ENCODE measurements around the gene ORM2. TPM values are rescaled to one million over a fixed set of nuclear protein-coding genes. Genes with fewer than 3 reads are reported as not detected.

The ORM2 gene
- total and polyA plus RNA-seq, 2 of the 13 experiments (the other 11 are each of a cell fraction or from before 2014, with no cell fraction given): 565 to 824 TPM

DNA sequence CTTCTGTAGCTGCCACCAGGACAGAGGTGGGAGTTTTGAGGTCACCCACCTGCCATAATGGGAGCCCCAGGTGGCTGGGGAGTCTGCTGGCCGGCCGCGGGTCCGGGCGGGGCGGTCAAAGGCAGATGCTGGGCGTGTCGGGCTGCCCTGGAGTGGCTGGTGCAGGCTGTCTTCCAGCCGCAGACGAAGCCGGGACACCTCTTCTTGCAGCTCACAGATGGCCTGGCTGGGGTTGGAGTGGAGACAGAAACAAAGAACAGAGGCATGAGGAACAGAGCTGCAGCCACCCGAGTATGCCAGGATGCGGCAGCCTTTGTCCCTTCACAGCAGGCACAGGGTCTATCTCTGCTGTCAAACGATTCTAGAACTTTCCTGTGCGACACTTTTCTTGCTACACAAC lies 18.0 kb downstream of the ORM2 start:
- ATAC-seq (no peak), DNase-seq (ENCODE audit: low spot score) (no peak), FAIRE-seq (no peak)
- H3K9ac ChIP-seq (ENCODE audit: insufficient read depth, low read depth, low read length): no peak overlapping the region
- in situ Hi-C loops (cut with HindIII; ENCODE audit: extremely low pct_ligation_motif_present, low pct_unique_long_range_greater_than_20kb) (no loop called here), intact Hi-C loops (cut with micrococcal nuclease; ENCODE audit: unreplicated experiment) (no loop called here)
- no peaks in the 10 kb centered on the region for H4K20me1 ChIP-seq (ENCODE audit: insufficient read depth, low read length)
- WGBS (ENCODE audit: low lambda C conversion rate): 96% methylated on average over 15 of the region's 15 CpGs
- ChIA-PET POLR2A (no interaction called here), CTCF (ENCODE audit: low intra/inter-chr PET ratio, low total read pairs) (no interaction called here)
- BruUV-seq (replicated peaks): no TSS peak
- H3K27ac ChIP-seq (ENCODE audit: extremely low read length, insufficient read depth, low read length): no peak overlapping the region
- peaks cover 12 to 24% of the 10 kb centered on the region in 2 experiments; a peak in 4 of 5 replicates for H3K36me3 ChIP-seq (replicated peaks in 1 of 2; ENCODE audit: control insufficient read depth in 1 of 2, insufficient read depth in 2 of 2, low read length in 2 of 2)
- no peak overlapping the region for H2AFZ ChIP-seq (ENCODE audit: low read length)
- TF ChIP-seq, protein P1, sequence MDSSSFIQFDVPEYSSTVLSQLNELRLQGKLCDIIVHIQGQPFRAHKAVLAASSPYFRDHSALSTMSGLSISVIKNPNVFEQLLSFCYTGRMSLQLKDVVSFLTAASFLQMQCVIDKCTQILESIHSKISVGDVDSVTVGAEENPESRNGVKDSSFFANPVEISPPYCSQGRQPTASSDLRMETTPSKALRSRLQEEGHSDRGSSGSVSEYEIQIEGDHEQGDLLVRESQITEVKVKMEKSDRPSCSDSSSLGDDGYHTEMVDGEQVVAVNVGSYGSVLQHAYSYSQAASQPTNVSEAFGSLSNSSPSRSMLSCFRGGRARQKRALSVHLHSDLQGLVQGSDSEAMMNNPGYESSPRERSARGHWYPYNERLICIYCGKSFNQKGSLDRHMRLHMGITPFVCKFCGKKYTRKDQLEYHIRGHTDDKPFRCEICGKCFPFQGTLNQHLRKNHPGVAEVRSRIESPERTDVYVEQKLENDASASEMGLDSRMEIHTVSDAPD (CRISPR knock-in tag; IDR thresholded peaks at IDR 0.05): no peak
- TF ChIP-seq, protein P2, sequence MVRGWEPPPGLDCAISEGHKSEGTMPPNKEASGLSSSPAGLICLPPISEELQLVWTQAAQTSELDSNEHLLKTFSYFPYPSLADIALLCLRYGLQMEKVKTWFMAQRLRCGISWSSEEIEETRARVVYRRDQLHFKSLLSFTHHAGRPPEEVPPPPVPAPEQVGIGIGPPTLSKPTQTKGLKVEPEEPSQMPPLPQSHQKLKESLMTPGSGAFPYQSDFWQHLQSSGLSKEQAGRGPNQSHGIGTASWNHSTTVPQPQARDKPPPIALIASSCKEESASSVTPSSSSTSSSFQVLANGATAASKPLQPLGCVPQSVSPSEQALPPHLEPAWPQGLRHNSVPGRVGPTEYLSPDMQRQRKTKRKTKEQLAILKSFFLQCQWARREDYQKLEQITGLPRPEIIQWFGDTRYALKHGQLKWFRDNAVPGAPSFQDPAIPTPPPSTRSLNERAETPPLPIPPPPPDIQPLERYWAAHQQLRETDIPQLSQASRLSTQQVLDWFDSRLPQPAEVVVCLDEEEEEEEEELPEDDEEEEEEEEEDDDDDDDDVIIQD (CRISPR knock-in tag; IDR thresholded peaks at IDR 0.05; ENCODE audit: low read depth): no peak
- TF ChIP-seq SIN3A (IDR thresholded peaks at IDR 0.05; ENCODE audit: borderline replicate concordance, low read depth, low read length): no peak
- no peak for TF ChIP-seq DNMT1 (CRISPR knock-in tag; IDR thresholded peaks at IDR 0.05)
- no peak for TF ChIP-seq ZNF24 (IDR thresholded peaks at IDR 0.05)
- no peaks in the 10 kb centered on the region for H3K9me3 ChIP-seq (ENCODE audit: low read length)
- no peaks in the 10 kb centered on the region for H3K79me2 ChIP-seq (ENCODE audit: insufficient read depth, low read length)
- H3K4me2 ChIP-seq (ENCODE audit: low read depth, low read length): no peak overlapping the region
- no peaks in the 10 kb centered on the region for H3K27me3 ChIP-seq (ENCODE audit: control insufficient read depth in 1 of 2, insufficient read depth in 2 of 2, low read length in 2 of 2)
- peaks cover 15% of the 10 kb centered on the region for H3K4me1 ChIP-seq (ENCODE audit: insufficient read depth, low read length)
- no peak overlapping the region for H3K4me3 ChIP-seq (replicated peaks in 1 of 3; ENCODE audit: insufficient read depth in 1 of 3, low read depth in 2 of 3, low read length in 3 of 3)

Measured in HepG2 (cell line).